HepG2 (cell line): Measurements from ENCODE around the gene LAMA1. TPM values are rescaled to one million over a fixed set of nuclear protein-coding genes. Genes with fewer than 3 reads are reported as not detected.

ENCODE experiments used
- BHLHE40 ChIP-seq: IDR thresholded peaks from 2 replicates; pipeline ENCODE4 v1.6.1; 2011; ENCODE audit warnings: low read length, improper control_type of control experiment
- JUNB ChIP-seq: sonication (generic); formaldehyde crosslinking; IDR thresholded peaks from 2 replicates; pipeline ENCODE4 v1.8.0; 2022; ENCODE audit warnings: missing genetic modification reagents, mild to moderate bottlenecking, borderline replicate concordance
- MTA1 ChIP-seq: sonication (generic); formaldehyde crosslinking; IDR thresholded peaks from 2 replicates; pipeline ENCODE4 v1.4.0; 2020; ENCODE audit warnings: missing genetic modification reagents, mild to moderate bottlenecking, borderline replicate concordance
- NFE2L1 ChIP-seq: sonication (generic); formaldehyde crosslinking; IDR thresholded peaks from 2 replicates; pipeline ENCODE4 v1.4.0; 2020; ENCODE audit warnings: missing genetic modification reagents, mild to moderate bottlenecking, borderline replicate concordance
- NFYC ChIP-seq: IDR thresholded peaks from 2 replicates; pipeline ENCODE4 v1.6.1; 2016; ENCODE audit warnings: missing genetic modification reagents, missing compliant biosample characterization
- PAXIP1 ChIP-seq: sonication (generic); formaldehyde crosslinking; conservative IDR thresholded peaks from 2 replicates; pipeline ENCODE4 v1.4.0; 2020; ENCODE audit warnings: mild to moderate bottlenecking, missing genetic modification reagents, moderate library complexity
- PHF20 ChIP-seq: sonication (generic); formaldehyde crosslinking; IDR thresholded peaks from 2 replicates; pipeline ENCODE4 v1.5.0; 2020; ENCODE audit warnings: mild to moderate bottlenecking, missing genetic modification reagents
- POGZ ChIP-seq: sonication (generic); formaldehyde crosslinking; IDR thresholded peaks from 2 replicates; pipeline ENCODE4 v1.4.0; 2020; ENCODE audit warnings: mild to moderate bottlenecking, missing genetic modification reagents
- PRDM10 ChIP-seq: sonication (generic); formaldehyde crosslinking; IDR thresholded peaks from 2 replicates; pipeline ENCODE4 v1.4.0; 2020; ENCODE audit warnings: low read depth, missing genetic modification reagents
- TCF12 ChIP-seq, 2 experiments: fragments of 450-650 bp in 1 of 2; sonication (generic) in 1 of 2; formaldehyde crosslinking in 1 of 2; IDR thresholded peaks; 2 replicates each; pipeline versions ENCODE4 v1.6.1 to v1.8.0; 2017 to 2022; ENCODE audit warnings: antibody characterized with exemption in 1 of 2, mild to moderate bottlenecking in 1 of 2, missing genetic modification reagents in 1 of 2, moderate library complexity in 1 of 2
- ZBTB7B ChIP-seq: sonication (generic); formaldehyde crosslinking; IDR thresholded peaks from 2 replicates; pipeline ENCODE4 v1.4.0; 2020; ENCODE audit warnings: missing genetic modification reagents
- ZNF724P ChIP-seq: sonication (generic); formaldehyde crosslinking; IDR thresholded peaks from 2 replicates; pipeline ENCODE4 v1.8.0; 2022; ENCODE audit warnings: missing genetic modification reagents, borderline replicate concordance
- ZNF775 ChIP-seq: sonication (generic); formaldehyde crosslinking; IDR thresholded peaks from 2 replicates; pipeline ENCODE4 v1.4.0; 2020; ENCODE audit warnings: missing genetic modification reagents, mild to moderate bottlenecking, moderate library complexity, borderline replicate concordance
- polyA plus RNA-seq, 8 experiments: library from polyadenylated mRNA; depleted of rRNA in 3 of 8; stranded (reverse) in 7 of 8; unstranded in 1 of 8; fragments of >200 nt; fragmentation: Illumina TruSeq in 4 of 8; extraction: Trizol in 4 of 8; gene quantifications; 2 replicates each; pipeline versions ENCODE4 v1.2.1 to v1.2.3, GENCODE V29; 2011 to 2016; ENCODE audit warnings: low read depth in 4 of 8, missing spikeins in 1 of 8, mixed read lengths in 1 of 8; ENCODE audit not compliant: insufficient read depth in 1 of 8
- total RNA-seq, 5 experiments: library from RNA; depleted of rRNA; stranded (reverse); fragments of >200 nt; fragmentation: Illumina TruSeq; extraction: Trizol; gene quantifications; 2 replicates each; pipeline ENCODE4 v1.2.3, GENCODE V29; 2016; ENCODE audit warnings: low read depth in 1 of 5
- TF ChIP-seq, protein P1 (sequence below): sonication (generic); formaldehyde crosslinking; IDR thresholded peaks from 2 replicates; pipeline ENCODE4 v1.4.0; 2020; ENCODE audit warnings: missing genetic modification reagents, borderline replicate concordance
- TF ChIP-seq, protein P2 (sequence below): sonication (generic); formaldehyde crosslinking; IDR thresholded peaks from 2 replicates; pipeline ENCODE4 v1.8.0; 2022; ENCODE audit warnings: missing genetic modification reagents, mild to moderate bottlenecking, moderate library complexity, borderline replicate concordance

Gene LAMA1
- total and polyA plus RNA-seq, 2 of the 13 experiments (the other 11 are each of a cell fraction or from before 2014, with no cell fraction given), result 0.05 to 0.44 TPM

- TF ChIP-seq, protein P1, sequence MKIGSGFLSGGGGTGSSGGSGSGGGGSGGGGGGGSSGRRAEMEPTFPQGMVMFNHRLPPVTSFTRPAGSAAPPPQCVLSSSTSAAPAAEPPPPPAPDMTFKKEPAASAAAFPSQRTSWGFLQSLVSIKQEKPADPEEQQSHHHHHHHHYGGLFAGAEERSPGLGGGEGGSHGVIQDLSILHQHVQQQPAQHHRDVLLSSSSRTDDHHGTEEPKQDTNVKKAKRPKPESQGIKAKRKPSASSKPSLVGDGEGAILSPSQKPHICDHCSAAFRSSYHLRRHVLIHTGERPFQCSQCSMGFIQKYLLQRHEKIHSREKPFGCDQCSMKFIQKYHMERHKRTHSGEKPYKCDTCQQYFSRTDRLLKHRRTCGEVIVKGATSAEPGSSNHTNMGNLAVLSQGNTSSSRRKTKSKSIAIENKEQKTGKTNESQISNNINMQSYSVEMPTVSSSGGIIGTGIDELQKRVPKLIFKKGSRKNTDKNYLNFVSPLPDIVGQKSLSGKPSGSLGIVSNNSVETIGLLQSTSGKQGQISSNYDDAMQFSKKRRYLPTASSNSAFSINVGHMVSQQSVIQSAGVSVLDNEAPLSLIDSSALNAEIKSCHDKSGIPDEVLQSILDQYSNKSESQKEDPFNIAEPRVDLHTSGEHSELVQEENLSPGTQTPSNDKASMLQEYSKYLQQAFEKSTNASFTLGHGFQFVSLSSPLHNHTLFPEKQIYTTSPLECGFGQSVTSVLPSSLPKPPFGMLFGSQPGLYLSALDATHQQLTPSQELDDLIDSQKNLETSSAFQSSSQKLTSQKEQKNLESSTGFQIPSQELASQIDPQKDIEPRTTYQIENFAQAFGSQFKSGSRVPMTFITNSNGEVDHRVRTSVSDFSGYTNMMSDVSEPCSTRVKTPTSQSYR (CRISPR knock-in tag), result no peak
- TF ChIP-seq PRDM10 (CRISPR knock-in tag) (no peak), JUNB (no peak), MTA1 (CRISPR knock-in tag) (no peak), ZBTB7B (CRISPR knock-in tag) (no peak), ZNF775 (CRISPR knock-in tag) (no peak), PAXIP1 (CRISPR knock-in tag) (peak; percentile 84), POGZ (CRISPR knock-in tag) (peak; percentile 51; the same call in 1 of the 2 replicates), PHF20 (no peak), BHLHE40 (no peak), NFYC (CRISPR knock-in tag) (no peak), ZNF724P (CRISPR knock-in tag) (no peak), NFE2L1 (no peak), TCF12 (IDR thresholded peaks at IDR 0.05) (no peak), TCF12 (CRISPR knock-in tag; IDR thresholded peaks at IDR 0.05) (no peak)
- TF ChIP-seq, protein P2, sequence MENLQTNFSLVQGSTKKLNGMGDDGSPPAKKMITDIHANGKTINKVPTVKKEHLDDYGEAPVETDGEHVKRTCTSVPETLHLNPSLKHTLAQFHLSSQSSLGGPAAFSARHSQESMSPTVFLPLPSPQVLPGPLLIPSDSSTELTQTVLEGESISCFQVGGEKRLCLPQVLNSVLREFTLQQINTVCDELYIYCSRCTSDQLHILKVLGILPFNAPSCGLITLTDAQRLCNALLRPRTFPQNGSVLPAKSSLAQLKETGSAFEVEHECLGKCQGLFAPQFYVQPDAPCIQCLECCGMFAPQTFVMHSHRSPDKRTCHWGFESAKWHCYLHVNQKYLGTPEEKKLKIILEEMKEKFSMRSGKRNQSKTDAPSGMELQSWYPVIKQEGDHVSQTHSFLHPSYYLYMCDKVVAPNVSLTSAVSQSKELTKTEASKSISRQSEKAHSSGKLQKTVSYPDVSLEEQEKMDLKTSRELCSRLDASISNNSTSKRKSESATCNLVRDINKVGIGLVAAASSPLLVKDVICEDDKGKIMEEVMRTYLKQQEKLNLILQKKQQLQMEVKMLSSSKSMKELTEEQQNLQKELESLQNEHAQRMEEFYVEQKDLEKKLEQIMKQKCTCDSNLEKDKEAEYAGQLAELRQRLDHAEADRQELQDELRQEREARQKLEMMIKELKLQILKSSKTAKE (CRISPR knock-in tag), result 0 out of 2 replicates have a peak, but pooled peaks have one; percentile 19
Observed at GRCh38 chr18:6962571-6963451, 154.8 kb downstream of the LAMA1 start (continued).
